Fibroblast of skin of left biceps (primary cell): ENCODE measurements around the gene SEM1.
"Not testable (repeated sequence)": the region's sequence is repeated elsewhere in the genome, so short reads cannot be mapped to it uniquely, and the experiment has no call there.

ENCODE experiments used
- DNase-seq, 2 experiments: peaks; one replicate each; pipeline ENCODE4 v3.0.0-alpha.2; 2013; ENCODE audit warnings: low read depth in 2 of 2

The SEM1 gene

GRCh38 chr7:96701258-96701657 lies 8.4 kb downstream of the SEM1 start:
- DNase-seq, result no peak

GRCh38 chr7:96700516-96700915 lies 9.1 kb downstream of the SEM1 start:
- DNase-seq, result no peak

- DNase-seq, result no peak
Measured at GRCh38 chr7:96699219-96699871, 10.3 kb downstream of the SEM1 start.

- not testable (repeated sequence) for DNase-seq
Measured at GRCh38 chr7:96698449-96698848, 11.2 kb downstream of the SEM1 start.

GRCh38 chr7:96697822-96698221 lies 11.8 kb downstream of the SEM1 start:
- no peak for DNase-seq

GRCh38 chr7:96695581-96695980 lies 14.1 kb downstream of the SEM1 start:
- DNase-seq, result no peak

GRCh38 chr7:96694082-96694481 lies 15.6 kb downstream of the SEM1 start:
- DNase-seq, result no peak

- DNase-seq, result no peak
Measured at GRCh38 chr7:96691702-96692101, 17.9 kb downstream of the SEM1 start.

GRCh38 chr7:96689414-96689813 lies 20.2 kb downstream of the SEM1 start:
- no peak for DNase-seq

- DNase-seq, result peak; percentile 28 to 36
Measured at GRCh38 chr7:96686305-96686704, 23.3 kb downstream of the SEM1 start.

- DNase-seq, result no peak
Measured at GRCh38 chr7:96685755-96686154, 23.9 kb downstream of the SEM1 start.

GRCh38 chr7:96685353-96685752 lies 24.3 kb downstream of the SEM1 start:
- DNase-seq, result no peak

- no peak for DNase-seq
Measured at GRCh38 chr7:96679886-96680285, 29.8 kb downstream of the SEM1 start.

GRCh38 chr7:96676919-96677318 lies 32.7 kb downstream of the SEM1 start:
- no peak for DNase-seq

GRCh38 chr7:96675548-96675947 lies 34.1 kb downstream of the SEM1 start:
- no peak for DNase-seq

GRCh38 chr7:96674565-96674964 lies 35.1 kb downstream of the SEM1 start:
- DNase-seq, result no peak

- no peak for DNase-seq
Measured at GRCh38 chr7:96671854-96672253, 37.8 kb downstream of the SEM1 start.

GRCh38 chr7:96670338-96671289 lies 39.0 kb downstream of the SEM1 start:
- no peak for DNase-seq

GRCh38 chr7:96669812-96670211 lies 39.8 kb downstream of the SEM1 start:
- DNase-seq, result no peak

- DNase-seq, result no peak
Measured at GRCh38 chr7:96667026-96667425, 42.6 kb downstream of the SEM1 start.

GRCh38 chr7:96665689-96666088 lies 44.0 kb downstream of the SEM1 start:
- DNase-seq, result no peak

GRCh38 chr7:96664793-96665192 lies 44.9 kb downstream of the SEM1 start:
- DNase-seq, result no peak

GRCh38 chr7:96663871-96664445 lies 45.7 kb downstream of the SEM1 start:
- DNase-seq, result no peak
